ENCODE results near the gene LDAF1.
"Not testable (repeated sequence)": the region's sequence is repeated elsewhere in the genome, so short reads cannot be mapped to it uniquely, and the experiment has no call there.

LDAF1 gene

GRCh38 chr16:21156011-21156410, 2.5 kb upstream of the LDAF1 start:
- not testable (repeated sequence) for H3K4me1 ChIP-seq; DNase-seq; H3K4me3 ChIP-seq (ENCODE audit: low read depth, low read length); H3K9me3 ChIP-seq; H3K36me3 ChIP-seq
- peaks cover 13% of the 10 kb centered on the region for H3K27me3 ChIP-seq

GRCh38 chr16:21156767-21157467, 1.6 kb upstream of the LDAF1 start:
- Histone ChIP-seq H3K4me1 (no peaks in the 10 kb centered on the region), H3K4me3 (ENCODE audit: low read depth, low read length) (no peak overlapping the region), H3K27me3 (peaks cover 20% of the 10 kb centered on the region), H3K36me3 (no peaks in the 10 kb centered on the region), H3K9me3 (no peaks in the 10 kb centered on the region)
- peak; percentile 36 for DNase-seq
- peak; percentile 76 for TF ChIP-seq CTCF (IDR thresholded peaks at IDR 0.05; ENCODE audit: low read depth, low read length)

- Histone ChIP-seq H3K4me3 (ENCODE audit: low read depth, low read length) (no peak overlapping the region), H3K36me3 (no peaks in the 10 kb centered on the region), H3K9me3 (no peaks in the 10 kb centered on the region), H3K4me1 (no peaks in the 10 kb centered on the region), H3K27me3 (peaks cover 20% of the 10 kb centered on the region)
- no peak for TF ChIP-seq CTCF (IDR thresholded peaks at IDR 0.05; ENCODE audit: low read depth, low read length)
- no peak for DNase-seq
Measured at GRCh38 chr16:21157632-21158031, 842 bp upstream of the LDAF1 start.

DNA sequence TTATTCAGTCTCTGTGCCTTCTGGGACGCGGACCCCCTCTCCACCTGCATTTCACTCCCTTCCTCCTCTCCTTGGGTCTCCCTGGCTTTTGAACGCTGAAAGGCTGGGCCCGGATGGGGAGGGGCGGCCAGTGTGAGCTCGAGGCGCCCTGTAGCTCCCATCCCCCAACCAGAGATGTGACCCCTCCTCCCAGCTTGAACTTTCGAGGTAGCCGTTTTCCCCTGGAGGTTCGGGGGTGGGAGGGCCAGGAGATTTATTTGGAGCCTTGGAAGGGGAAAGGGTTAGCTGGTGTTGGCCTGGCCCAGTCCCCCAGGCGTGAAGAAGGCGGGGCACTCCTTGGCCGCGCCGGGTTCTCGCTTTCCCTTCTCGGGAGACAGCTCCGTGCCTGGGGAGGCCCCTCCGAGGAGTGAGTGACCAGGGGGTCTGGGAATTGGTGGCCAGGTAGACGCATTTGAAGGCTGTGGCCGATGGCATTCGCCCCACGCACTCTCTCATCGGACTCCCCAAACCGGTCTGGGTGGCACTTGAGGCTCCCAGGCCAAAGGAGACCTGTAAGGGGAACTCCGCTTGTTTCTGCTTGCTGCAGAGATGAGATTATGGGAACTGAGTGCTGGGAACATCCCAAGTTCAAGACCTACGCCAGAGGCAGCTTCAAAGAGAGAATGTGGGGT, 942 bp downstream of the LDAF1 start:
- Histone ChIP-seq H3K9me3 (no peaks in the 10 kb centered on the region), H3K4me3 (ENCODE audit: low read depth, low read length) (no peak overlapping the region), H3K36me3 (no peaks in the 10 kb centered on the region), H3K4me1 (no peaks in the 10 kb centered on the region), H3K27me3 (peaks cover 20% of the 10 kb centered on the region)
- no peak for TF ChIP-seq CTCF (IDR thresholded peaks at IDR 0.05; ENCODE audit: low read depth, low read length)
- DNase-seq: no peak

GRCh38 chr16:21160276-21160675, 1.8 kb downstream of the LDAF1 start:
- H3K9me3 ChIP-seq: no peaks in the 10 kb centered on the region
- peaks cover 20% of the 10 kb centered on the region for H3K27me3 ChIP-seq
- DNase-seq: no peak
- H3K4me1 ChIP-seq: no peaks in the 10 kb centered on the region
- no peak for TF ChIP-seq CTCF (IDR thresholded peaks at IDR 0.05; ENCODE audit: low read depth, low read length)
- H3K36me3 ChIP-seq: no peaks in the 10 kb centered on the region
- H3K4me3 ChIP-seq (ENCODE audit: low read depth, low read length): no peak overlapping the region

DNA sequence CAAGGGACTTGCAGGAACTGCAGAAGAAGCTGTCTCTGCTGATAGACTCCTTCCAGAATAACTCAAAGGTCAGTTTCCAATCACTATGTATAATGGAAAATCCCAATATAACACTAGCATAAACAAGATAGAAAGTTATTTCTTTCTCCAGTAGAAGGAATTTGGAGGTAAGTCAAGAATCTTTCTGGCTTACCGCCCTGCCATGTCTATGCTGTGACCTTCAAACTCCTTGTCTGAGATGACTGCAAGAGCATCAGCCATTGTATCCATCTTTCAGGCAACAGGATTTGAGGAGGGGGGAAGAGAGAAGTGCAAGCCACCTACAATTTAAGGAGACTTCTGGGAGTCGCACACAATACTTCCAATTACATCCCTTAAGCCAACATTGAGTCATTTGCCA, 2.7 kb downstream of the LDAF1 start:
- peaks cover 20% of the 10 kb centered on the region for H3K27me3 ChIP-seq
- no peaks in the 10 kb centered on the region for H3K4me1 ChIP-seq
- DNase-seq: no peak
- no peaks in the 10 kb centered on the region for H3K9me3 ChIP-seq
- no peak overlapping the region for H3K4me3 ChIP-seq (ENCODE audit: low read depth, low read length)
- H3K36me3 ChIP-seq: no peaks in the 10 kb centered on the region
- TF ChIP-seq CTCF (IDR thresholded peaks at IDR 0.05; ENCODE audit: low read depth, low read length): no peak

Measured in BE2C (cell line).